AG04449 (cell line): ENCODE measurements around the gene BTNL8.

Experiments used
- CTCF ChIA-PET: fragments of 350-600 bp; formaldehyde crosslinking; extraction: SDS; loops from one replicate; lab custom pipeline; 2021; ENCODE audit warnings: antibody characterized with exemption; lab: Yijun Ruan, JAX
- POLR2A ChIA-PET: fragments of 400-600, 350-600 bp; formaldehyde crosslinking; extraction: SDS; loops from one replicate; lab custom pipeline; 2020; ENCODE audit warnings: antibody characterized with exemption, inconsistent platforms; lab: Yijun Ruan, JAX
- DNase-seq: peaks from one replicate; pipeline ENCODE4 v3.0.0-alpha.2; 2010; ENCODE audit warnings: low read depth, low spot score
- H3K4me3 ChIP-seq: 2 replicates; pipeline ENCODE4 v1.5.1; 2011; ENCODE audit warnings: low read depth, mild to moderate bottlenecking, control low read depth, low read length
- TF ChIP-seq, protein P1 (sequence below): IDR thresholded peaks from one replicate; pipeline ENCODE4 v1.5.1; 2011; ENCODE audit warnings: mild to moderate bottlenecking, moderate library complexity, low read length, control low read depth, inconsistent platforms; ENCODE audit not compliant: insufficient read depth; ENCODE audit errors: missing control alignments

The BTNL8 gene

DNA sequence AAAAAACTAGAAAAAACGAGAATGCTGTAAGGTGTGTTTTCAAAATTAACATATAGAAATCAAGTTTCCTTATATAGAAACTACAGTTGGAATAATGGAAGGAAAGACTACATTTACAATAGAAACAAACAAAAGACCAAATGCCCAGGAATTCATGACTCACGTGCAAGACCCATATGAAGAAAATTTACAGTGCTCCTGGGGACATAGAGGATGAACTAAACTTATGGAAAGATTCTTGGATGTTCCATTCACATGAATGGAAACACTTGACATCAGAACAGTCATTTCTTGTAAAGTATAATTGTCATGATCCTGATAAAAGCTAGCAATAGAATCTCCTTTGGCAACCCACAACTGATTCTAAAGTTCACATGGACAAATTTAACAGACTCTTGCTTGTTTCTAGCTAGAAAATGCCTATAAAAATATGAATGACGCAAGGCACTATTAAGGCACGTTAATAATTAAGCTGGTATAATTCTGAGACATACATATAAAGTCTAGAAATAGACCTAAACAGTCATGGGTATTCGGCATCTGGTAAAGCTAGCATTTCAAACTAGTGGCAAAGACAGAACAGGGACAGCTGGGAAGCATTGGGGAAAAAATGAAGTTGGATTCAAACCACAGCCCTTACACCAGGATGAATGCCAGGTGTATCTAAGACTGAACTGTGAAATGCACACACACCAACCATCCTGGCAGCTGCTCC is 32.8 kb upstream of the BTNL8 start:
- no peak for DNase-seq
- POLR2A ChIA-PET = no interaction called here
- CTCF ChIA-PET = interaction anchor here (0.6 to 1.5 kb wide), 3 partner anchors 26 to 318 kb away, joined by 3 to 4 read pairs (median 3); no protein-coding TSS in a partner anchor
- H3K4me3 ChIP-seq = no peak overlapping the region
- TF ChIP-seq, protein P1, sequence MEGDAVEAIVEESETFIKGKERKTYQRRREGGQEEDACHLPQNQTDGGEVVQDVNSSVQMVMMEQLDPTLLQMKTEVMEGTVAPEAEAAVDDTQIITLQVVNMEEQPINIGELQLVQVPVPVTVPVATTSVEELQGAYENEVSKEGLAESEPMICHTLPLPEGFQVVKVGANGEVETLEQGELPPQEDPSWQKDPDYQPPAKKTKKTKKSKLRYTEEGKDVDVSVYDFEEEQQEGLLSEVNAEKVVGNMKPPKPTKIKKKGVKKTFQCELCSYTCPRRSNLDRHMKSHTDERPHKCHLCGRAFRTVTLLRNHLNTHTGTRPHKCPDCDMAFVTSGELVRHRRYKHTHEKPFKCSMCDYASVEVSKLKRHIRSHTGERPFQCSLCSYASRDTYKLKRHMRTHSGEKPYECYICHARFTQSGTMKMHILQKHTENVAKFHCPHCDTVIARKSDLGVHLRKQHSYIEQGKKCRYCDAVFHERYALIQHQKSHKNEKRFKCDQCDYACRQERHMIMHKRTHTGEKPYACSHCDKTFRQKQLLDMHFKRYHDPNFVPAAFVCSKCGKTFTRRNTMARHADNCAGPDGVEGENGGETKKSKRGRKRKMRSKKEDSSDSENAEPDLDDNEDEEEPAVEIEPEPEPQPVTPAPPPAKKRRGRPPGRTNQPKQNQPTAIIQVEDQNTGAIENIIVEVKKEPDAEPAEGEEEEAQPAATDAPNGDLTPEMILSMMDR = no peak

DNA sequence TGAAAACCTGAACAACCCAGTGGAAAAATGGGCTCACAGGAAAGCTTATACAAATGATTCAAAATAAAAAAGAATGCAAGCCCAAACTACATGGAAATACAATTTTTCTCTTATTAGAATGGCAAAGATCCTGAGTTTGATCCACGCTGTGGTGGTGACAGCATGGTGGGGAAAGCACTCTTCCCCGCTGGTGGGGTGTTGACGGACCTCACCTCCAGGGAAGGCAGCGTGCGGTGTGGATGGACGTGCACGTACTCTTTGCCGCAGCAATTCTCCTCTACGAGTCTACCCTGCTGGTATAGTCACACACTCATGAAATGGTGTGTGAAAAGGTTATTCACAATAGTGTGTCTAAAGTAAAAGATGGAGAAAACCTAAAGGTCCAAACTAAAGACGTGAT is 32.0 kb upstream of the BTNL8 start:
- ChIA-PET CTCF (interaction anchor here (0.6 to 1.0 kb wide), 2 partner anchors 26 to 318 kb away, joined by 3 read pairs; no protein-coding TSS in a partner anchor), POLR2A (no interaction called here)
- no peak for DNase-seq
- TF ChIP-seq, protein P1 = no peak
- H3K4me3 ChIP-seq = no peak overlapping the region

DNA sequence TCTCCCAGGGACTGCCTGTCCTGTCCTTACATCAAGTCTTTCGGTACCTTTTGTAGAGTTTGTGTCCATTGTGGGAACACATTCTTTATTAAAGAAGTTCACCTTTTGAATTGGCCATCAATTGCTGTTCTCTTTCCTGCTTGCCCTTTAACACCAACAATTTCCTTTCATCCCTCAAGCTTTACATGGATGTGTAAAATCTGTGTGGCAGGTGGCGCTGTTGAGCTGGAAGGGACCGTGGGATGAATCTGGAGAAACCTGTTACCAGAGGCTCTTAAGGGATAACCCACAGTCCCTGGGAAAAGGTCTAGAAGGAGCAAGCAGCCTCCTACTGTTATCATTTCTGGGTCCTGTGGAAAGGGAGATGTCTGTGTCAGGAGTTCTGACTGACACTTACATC is 30.0 kb upstream of the BTNL8 start:
- TF ChIP-seq, protein P1 = peak; percentile 78
- H3K4me3 ChIP-seq = no peak overlapping the region
- ChIA-PET POLR2A (no interaction called here), CTCF (interaction anchor here (0.8 to 4.1 kb wide), 15 partner anchors 9 to 316 kb away, joined by 3 to 37 read pairs (median 4); no protein-coding TSS in a partner anchor)
- DNase-seq = no peak

DNA sequence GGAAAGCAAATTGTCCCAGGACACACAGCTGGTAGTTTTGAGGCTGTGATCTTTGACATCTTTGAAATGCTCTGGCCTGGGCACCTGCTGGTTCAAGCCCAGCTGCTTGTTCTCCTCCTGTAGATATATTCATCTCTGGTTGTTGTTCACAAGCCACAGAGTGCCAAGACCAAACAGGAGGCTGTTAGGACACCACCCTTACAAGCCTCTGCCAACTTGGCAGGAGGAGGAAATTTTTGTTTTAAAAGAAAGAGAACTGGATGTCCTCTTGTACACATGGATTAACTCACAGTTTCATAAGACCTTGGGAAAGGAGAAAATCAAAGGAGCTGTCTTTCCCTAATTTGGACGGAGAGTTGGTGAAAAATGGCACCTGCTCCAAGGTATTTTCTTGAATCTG is 29.4 kb upstream of the BTNL8 start:
- H3K4me3 ChIP-seq = no peak overlapping the region
- CTCF ChIA-PET = interaction anchor here (1.0 to 4.1 kb wide), 9 partner anchors 10 to 315 kb away, joined by 3 to 37 read pairs (median 5); no protein-coding TSS in a partner anchor
- POLR2A ChIA-PET = no interaction called here
- DNase-seq = no peak
- TF ChIP-seq, protein P1 = no peak

DNA sequence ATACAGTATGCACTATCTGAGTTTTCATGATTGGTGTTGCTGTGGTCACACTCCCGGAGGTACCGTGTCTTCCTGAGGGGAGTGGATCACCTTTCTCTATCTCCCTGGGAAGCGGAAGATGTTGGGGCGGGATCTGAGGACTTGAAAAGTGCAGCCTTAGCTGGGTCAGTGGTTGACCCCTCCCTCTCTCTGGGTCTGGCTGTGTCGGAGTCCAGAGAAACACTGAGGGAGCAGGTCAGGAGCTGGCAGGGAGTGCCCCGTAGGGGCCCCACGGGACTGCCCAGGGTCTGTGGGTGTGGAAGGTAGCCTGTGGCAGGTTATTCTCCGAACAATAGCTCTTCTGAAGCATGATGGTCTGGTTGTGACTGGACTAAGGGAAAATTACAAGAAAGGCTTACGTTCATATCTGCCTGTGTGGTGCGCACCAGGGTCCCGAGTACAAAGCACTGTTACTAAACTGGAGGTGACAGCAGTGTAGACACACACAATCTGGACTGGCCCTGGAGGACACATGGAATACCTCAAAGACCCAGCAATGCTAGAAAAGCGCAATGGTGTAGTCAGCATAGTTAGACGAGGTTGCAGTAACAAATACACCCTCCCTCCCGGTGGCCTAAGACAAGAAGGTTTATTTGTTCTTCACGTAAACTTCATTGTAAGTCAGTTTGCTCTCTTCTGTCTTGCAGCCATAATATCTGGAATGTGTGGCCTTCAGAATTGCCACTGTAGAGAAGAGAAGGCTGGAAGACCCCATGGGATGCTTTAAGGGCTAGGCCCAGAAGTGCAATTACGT is 28.5 kb upstream of the BTNL8 start:
- DNase-seq = no peak
- CTCF ChIA-PET = interaction anchor here (0.9 to 4.1 kb wide), 2 partner anchors 76 to 86 kb away, joined by 3 to 37 read pairs; no protein-coding TSS in a partner anchor
- no peak overlapping the region for H3K4me3 ChIP-seq
- TF ChIP-seq, protein P1 = no peak
- POLR2A ChIA-PET = no interaction called here

DNA sequence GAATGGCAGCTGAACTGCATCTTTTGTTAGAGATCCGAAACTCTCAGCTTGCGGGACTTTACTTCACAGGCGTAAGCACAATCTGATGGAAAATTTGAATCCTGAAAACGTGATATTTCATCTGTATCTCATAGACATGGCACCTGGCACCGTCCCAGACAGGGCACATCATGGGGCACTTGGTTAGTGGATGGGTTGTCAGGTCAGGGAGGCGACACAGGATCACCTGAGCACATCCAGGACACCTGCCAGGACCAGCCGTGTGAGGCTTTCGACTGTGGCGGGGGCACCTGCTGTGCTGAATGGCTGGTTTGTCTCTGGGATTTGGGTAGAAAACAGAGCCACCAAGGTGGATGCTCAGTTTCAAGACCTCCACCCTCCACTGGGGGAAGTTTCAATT is 26.5 kb upstream of the BTNL8 start:
- H3K4me3 ChIP-seq = no peak overlapping the region
- POLR2A ChIA-PET = no interaction called here
- TF ChIP-seq, protein P1 = no peak
- CTCF ChIA-PET = interaction anchor here (1.2 to 1.4 kb wide), 2 partner anchors 10 to 87 kb away, joined by 5 to 6 read pairs; no protein-coding TSS in a partner anchor
- no peak for DNase-seq
